H9 (cell line): ENCODE measurements around the gene KCTD1. TPM values are rescaled to one million over a fixed set of nuclear protein-coding genes. Genes with fewer than 3 reads are reported as not detected.
"Not testable (repeated sequence)": the region's sequence is repeated elsewhere in the genome, so short reads cannot be mapped to it uniquely, and the experiment has no call there.

Experiments
- DNase-seq: peaks from one replicate; pipeline ENCODE4 v3.0.0-alpha.2; 2017
- H2AFZ ChIP-seq: one replicate; pipeline ENCODE4 v1.6.1; 2013; ENCODE audit warnings: mild to moderate bottlenecking, low read length, control low read depth, moderate library complexity
- H2AK5ac ChIP-seq: 2 replicates; pipeline ENCODE4 v1.6.1; 2013; ENCODE audit warnings: low read length, control low read depth, mixed read lengths; ENCODE audit not compliant: insufficient read length
- H2BK120ac ChIP-seq: one replicate; pipeline ENCODE4 v1.6.1; 2013; ENCODE audit warnings: low read depth, mild to moderate bottlenecking, low read length, control low read depth, inconsistent platforms; ENCODE audit not compliant: poor library complexity, severe bottlenecking
- H2BK12ac ChIP-seq: 2 replicates; pipeline ENCODE4 v1.6.1; 2013; ENCODE audit warnings: low read length, control low read depth, mixed read lengths, low read depth; ENCODE audit not compliant: insufficient read length
- H2BK15ac ChIP-seq: 2 replicates; pipeline ENCODE4 v1.6.1; 2013; ENCODE audit warnings: low read depth, low read length, control low read depth
- H2BK20ac ChIP-seq: one replicate; pipeline ENCODE4 v1.6.1; 2013; ENCODE audit warnings: low read depth, mild to moderate bottlenecking, low read length, control low read depth, inconsistent platforms; ENCODE audit not compliant: poor library complexity, severe bottlenecking
- H2BK5ac ChIP-seq: 2 replicates; pipeline ENCODE4 v1.6.1; 2013; ENCODE audit warnings: low read length, control low read depth, mixed read lengths; ENCODE audit not compliant: insufficient read length
- H3K14ac ChIP-seq: 2 replicates; pipeline ENCODE4 v1.6.1; 2013; ENCODE audit warnings: low read length, control low read depth; ENCODE audit not compliant: insufficient read depth
- H3K18ac ChIP-seq: 2 replicates; pipeline ENCODE4 v1.6.1; 2013; ENCODE audit warnings: low read depth, mild to moderate bottlenecking, mixed read lengths, low read length, control low read depth; ENCODE audit not compliant: insufficient read length
- H3K23ac ChIP-seq: 2 replicates; pipeline ENCODE4 v1.6.1; 2013; ENCODE audit warnings: low read length, control low read depth, mixed read lengths, low read depth; ENCODE audit not compliant: insufficient read length
- H3K23me2 ChIP-seq: 2 replicates; pipeline ENCODE4 v1.6.1; 2013; ENCODE audit warnings: low read depth, mild to moderate bottlenecking, mixed read lengths, low read length, control low read depth; ENCODE audit not compliant: insufficient read length, poor library complexity, severe bottlenecking
- H3K27ac ChIP-seq: 2 replicates; pipeline ENCODE4 v1.5.1; 2013; ENCODE audit warnings: low read length, control low read depth, mixed read lengths, low read depth; ENCODE audit not compliant: insufficient read length
- H3K27me3 ChIP-seq: 2 replicates; pipeline ENCODE4 v1.6.1; 2013; ENCODE audit warnings: low read length, control low read depth, inconsistent platforms; ENCODE audit not compliant: insufficient read depth
- H3K4ac ChIP-seq: 2 replicates; pipeline ENCODE4 v1.6.1; 2013; ENCODE audit warnings: low read depth, mild to moderate bottlenecking, control low read depth, inconsistent platforms, low read length, moderate library complexity
- H3K4me1 ChIP-seq: 2 replicates; pipeline ENCODE4 v1.6.1; 2013; ENCODE audit warnings: low read length, control low read depth, inconsistent platforms; ENCODE audit not compliant: insufficient read depth
- H3K4me2 ChIP-seq: 2 replicates; pipeline ENCODE4 v1.6.1; 2013; ENCODE audit warnings: low read length, control low read depth, mixed read lengths; ENCODE audit not compliant: insufficient read length, insufficient read depth
- H3K56ac ChIP-seq: 2 replicates; pipeline ENCODE4 v1.6.1; 2013; ENCODE audit warnings: low read depth, mild to moderate bottlenecking, mixed read lengths, low read length, control low read depth; ENCODE audit not compliant: insufficient read length
- H3K79me1 ChIP-seq: 2 replicates; pipeline ENCODE4 v1.6.1; 2013; ENCODE audit warnings: low read depth, mild to moderate bottlenecking, moderate library complexity, low read length, control low read depth, inconsistent platforms; ENCODE audit not compliant: insufficient read depth, poor library complexity, severe bottlenecking
- H3K79me2 ChIP-seq: 2 replicates; pipeline ENCODE4 v1.6.1; 2013; ENCODE audit warnings: low read length, control low read depth, inconsistent platforms; ENCODE audit not compliant: insufficient read depth
- H3K9ac ChIP-seq: 2 replicates; pipeline ENCODE4 v1.6.1; 2013; ENCODE audit warnings: low read length, control low read depth, mixed read lengths; ENCODE audit not compliant: insufficient read length; ENCODE audit errors: extremely low read depth
- H3K9me3 ChIP-seq: one replicate; pipeline ENCODE4 v1.6.1; 2013; ENCODE audit warnings: low read depth, low read length, inconsistent platforms; ENCODE audit not compliant: control insufficient read depth
- H3T11ph ChIP-seq: one replicate; pipeline ENCODE4 v1.6.1; 2013; ENCODE audit warnings: mild to moderate bottlenecking, low read length, control low read depth, inconsistent platforms
- H4K20me1 ChIP-seq: one replicate; pipeline ENCODE4 v1.6.1; 2013; ENCODE audit not compliant: control insufficient read depth, insufficient read length, insufficient read depth
- H4K5ac ChIP-seq: 2 replicates; pipeline ENCODE4 v1.6.1; 2013; ENCODE audit warnings: low read depth, mild to moderate bottlenecking, mixed read lengths, low read length, control low read depth; ENCODE audit not compliant: insufficient read length
- H4K8ac ChIP-seq: replicated peaks from 2 replicates; pipeline ENCODE4 v1.6.1; 2013; ENCODE audit warnings: low read length, control low read depth, mixed read lengths, low read depth; ENCODE audit not compliant: insufficient read length
- H4K91ac ChIP-seq: 2 replicates; pipeline ENCODE4 v1.6.1; 2013; ENCODE audit warnings: low read depth, mild to moderate bottlenecking, moderate library complexity, mixed read lengths, low read length, control low read depth; ENCODE audit not compliant: insufficient read length
- H3K27ac Mint-ChIP-seq, 3 experiments: 2 replicates in 2 of 3; 3 replicates in 1 of 3; pipeline ENCODE4 v1.8.0; 2020 to 2021; ENCODE audit warnings: mixed read lengths in 3 of 3, mild to moderate bottlenecking in 1 of 3, moderate library complexity in 1 of 3
- H3K27me3 Mint-ChIP-seq: 2 replicates; pipeline ENCODE4 v1.8.0; 2021; ENCODE audit warnings: low read depth, mild to moderate bottlenecking, moderate library complexity, mixed read lengths
- H3K36me3 Mint-ChIP-seq, 3 experiments: 2 replicates in 2 of 3; 3 replicates in 1 of 3; pipeline ENCODE4 v1.8.0; 2020 to 2021; ENCODE audit warnings: low read depth in 3 of 3, mixed read lengths in 3 of 3; ENCODE audit not compliant: insufficient read depth in 1 of 3
- H3K4me1 Mint-ChIP-seq, 2 experiments: 2 replicates each; pipeline ENCODE4 v1.8.0; 2020; ENCODE audit warnings: mixed read lengths in 2 of 2
- H3K4me3 Mint-ChIP-seq, 2 experiments: 2 replicates in 1 of 2; 3 replicates in 1 of 2; pipeline ENCODE4 v1.8.0; 2020 to 2021; ENCODE audit warnings: mild to moderate bottlenecking in 2 of 2, mixed read lengths in 2 of 2, moderate library complexity in 1 of 2
- H3K9me3 Mint-ChIP-seq, 2 experiments: 2 replicates in 1 of 2; 3 replicates in 1 of 2; pipeline ENCODE4 v1.8.0; 2020; ENCODE audit warnings: mild to moderate bottlenecking in 2 of 2, mixed read lengths in 2 of 2, moderate library complexity in 1 of 2
- WGBS: extraction: QIAGEN DNeasy Blood & Tissue Kit; methylation state at CpG from one replicate; pipeline ENCODE4 v1.1.7; 2013; ENCODE audit warnings: missing lambda C conversion rate, low lambda C conversion rate, mixed read lengths; ENCODE audit not compliant: insufficient read length; ENCODE audit errors: extremely low coverage; 5-methylcytosine and 5-hydroxymethylcytosine counted together
- total RNA-seq: library from RNA; stranded (reverse); gene quantifications from 2 replicates; pipeline ENCODE4 v1.2.1, GENCODE V29; 2021
- TF ChIP-seq, protein P1 (sequence below): fragments of 200-600 bp; sonication (generic); conservative IDR thresholded peaks from 3 replicates; pipeline ENCODE4 v1.8.0; 2021; ENCODE audit warnings: antibody characterized with exemption, mild to moderate bottlenecking

KCTD1 gene
- total RNA-seq, 1 experiment from 2014 or later = 10.8 TPM

DNA sequence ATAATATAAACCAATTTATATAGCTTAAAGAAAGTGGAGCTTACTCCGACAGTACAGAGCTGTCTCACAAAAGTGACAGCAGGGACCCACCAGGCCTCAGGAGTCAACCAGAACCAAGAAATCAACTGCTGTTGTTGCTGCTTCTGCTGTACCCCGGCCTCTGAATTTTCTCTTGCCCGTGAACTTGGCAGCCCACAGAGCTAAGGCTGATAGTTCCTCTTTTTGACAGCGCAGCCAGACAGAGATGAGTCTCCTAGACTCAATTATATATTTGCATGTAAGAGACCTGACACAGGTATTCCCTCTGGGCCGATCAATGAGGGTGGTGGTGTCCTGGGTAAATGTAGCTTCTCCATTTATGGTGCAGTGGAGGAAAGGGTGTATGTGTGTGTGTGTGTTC lies 109.4 kb downstream of the KCTD1 start:
- no peak overlapping the region for H3K14ac ChIP-seq
- no peaks in the 10 kb centered on the region for H3K9me3 ChIP-seq
- H3K23ac ChIP-seq = no peak overlapping the region
- no peak overlapping the region for H2BK12ac ChIP-seq
- H4K5ac ChIP-seq = no peak overlapping the region
- no peak overlapping the region for H2AFZ ChIP-seq
- H3K56ac ChIP-seq = no peak overlapping the region
- no peak overlapping the region for H4K8ac ChIP-seq
- no peaks in the 10 kb centered on the region for H4K20me1 ChIP-seq
- H3K27ac ChIP-seq = no peak overlapping the region
- H3K4me1 Mint-ChIP-seq = peaks cover 11 to 13% of the 10 kb centered on the region in 2 experiments
- peaks cover 0 to 4% of the 10 kb centered on the region in 2 experiments; a peak in 2 of 5 replicates for H3K9me3 Mint-ChIP-seq
- H3K4me3 Mint-ChIP-seq = no peak overlapping the region
- H2BK15ac ChIP-seq = no peak overlapping the region
- no peak overlapping the region for H2AK5ac ChIP-seq
- no peak overlapping the region for H3K18ac ChIP-seq
- TF ChIP-seq, protein P1, sequence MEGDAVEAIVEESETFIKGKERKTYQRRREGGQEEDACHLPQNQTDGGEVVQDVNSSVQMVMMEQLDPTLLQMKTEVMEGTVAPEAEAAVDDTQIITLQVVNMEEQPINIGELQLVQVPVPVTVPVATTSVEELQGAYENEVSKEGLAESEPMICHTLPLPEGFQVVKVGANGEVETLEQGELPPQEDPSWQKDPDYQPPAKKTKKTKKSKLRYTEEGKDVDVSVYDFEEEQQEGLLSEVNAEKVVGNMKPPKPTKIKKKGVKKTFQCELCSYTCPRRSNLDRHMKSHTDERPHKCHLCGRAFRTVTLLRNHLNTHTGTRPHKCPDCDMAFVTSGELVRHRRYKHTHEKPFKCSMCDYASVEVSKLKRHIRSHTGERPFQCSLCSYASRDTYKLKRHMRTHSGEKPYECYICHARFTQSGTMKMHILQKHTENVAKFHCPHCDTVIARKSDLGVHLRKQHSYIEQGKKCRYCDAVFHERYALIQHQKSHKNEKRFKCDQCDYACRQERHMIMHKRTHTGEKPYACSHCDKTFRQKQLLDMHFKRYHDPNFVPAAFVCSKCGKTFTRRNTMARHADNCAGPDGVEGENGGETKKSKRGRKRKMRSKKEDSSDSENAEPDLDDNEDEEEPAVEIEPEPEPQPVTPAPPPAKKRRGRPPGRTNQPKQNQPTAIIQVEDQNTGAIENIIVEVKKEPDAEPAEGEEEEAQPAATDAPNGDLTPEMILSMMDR = no peak
- H3T11ph ChIP-seq = no peak overlapping the region
- H2BK20ac ChIP-seq = no peak overlapping the region
- no peak for DNase-seq
- H4K91ac ChIP-seq = no peak overlapping the region
- WGBS = no CpG with 5 or more reads among the region's 5 CpGs
- peaks cover 0 to 3% (median 2%) of the 10 kb centered on the region in 3 experiments; a peak in 2 of 7 replicates for H3K36me3 Mint-ChIP-seq
- no peaks in the 10 kb centered on the region for H3K79me2 ChIP-seq
- H2BK120ac ChIP-seq = no peak overlapping the region
- H2BK5ac ChIP-seq = no peak overlapping the region
- H3K27me3 Mint-ChIP-seq = peaks cover 5% of the 10 kb centered on the region
- H3K23me2 ChIP-seq = no peaks in the 10 kb centered on the region
- no peak overlapping the region for H3K4me2 ChIP-seq
- no peak overlapping the region for H3K9ac ChIP-seq
- no peak overlapping the region for H3K4ac ChIP-seq
- H3K79me1 ChIP-seq = no peaks in the 10 kb centered on the region
- no peak overlapping the region for H3K27ac Mint-ChIP-seq
- no peaks in the 10 kb centered on the region for H3K27me3 ChIP-seq
- H3K4me1 ChIP-seq = no peaks in the 10 kb centered on the region

DNA sequence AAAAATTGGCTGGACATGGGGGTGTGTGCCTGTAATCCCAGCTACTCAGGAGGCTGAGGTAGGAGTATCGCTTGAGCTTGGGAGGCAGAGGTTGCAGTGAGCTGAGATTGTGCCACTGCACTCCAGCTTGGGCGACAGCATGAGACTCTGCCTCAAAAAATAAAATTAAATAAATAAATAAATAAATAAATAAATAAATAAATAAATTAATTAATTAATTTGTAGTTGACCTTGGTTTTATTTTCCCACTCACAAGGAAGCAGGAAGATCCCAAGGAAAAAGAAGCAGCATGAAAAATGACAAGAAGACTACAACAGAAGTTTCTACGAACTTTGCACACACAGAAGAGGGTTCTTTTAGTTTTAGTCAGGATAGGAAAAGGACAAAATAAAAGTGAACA lies 110.7 kb downstream of the KCTD1 start:
- H3K4me1 Mint-ChIP-seq = peaks cover 11 to 13% of the 10 kb centered on the region in 2 experiments
- H3K56ac ChIP-seq, H3K4ac ChIP-seq, H3K27me3 ChIP-seq, H3T11ph ChIP-seq, H3K9ac ChIP-seq, H2BK120ac ChIP-seq, DNase-seq, H3K79me1 ChIP-seq, H3K23me2 ChIP-seq, H3K18ac ChIP-seq, H4K5ac ChIP-seq, H3K27ac Mint-ChIP-seq, H2AK5ac ChIP-seq, H3K4me3 Mint-ChIP-seq, H3K36me3 Mint-ChIP-seq, H3K4me2 ChIP-seq, H2BK5ac ChIP-seq, H3K27me3 Mint-ChIP-seq, H3K9me3 ChIP-seq, H2BK12ac ChIP-seq, H2BK20ac ChIP-seq, H3K79me2 ChIP-seq, H3K23ac ChIP-seq, H3K9me3 Mint-ChIP-seq, H4K8ac ChIP-seq, H3K4me1 ChIP-seq, H4K20me1 ChIP-seq, H3K14ac ChIP-seq, H4K91ac ChIP-seq, H2AFZ ChIP-seq, H3K27ac ChIP-seq, H2BK15ac ChIP-seq: not testable (repeated sequence)
- no CpG with 5 or more reads among the region's 3 CpGs for WGBS
